Hematopoietic multipotent progenitor cell treated with erythropoietin and hydrocortisone succinate and interleukin-3 and kit ligand, for 15 days (in vitro differentiated cells): ENCODE results near the gene WDHD1.
"Not testable (repeated sequence)": the region's sequence is repeated elsewhere in the genome, so short reads cannot be mapped to it uniquely, and the experiment has no call there.

Source experiments
- DNase-seq: peaks from one replicate; pipeline ENCODE4 v3.0.0-alpha.2; 2015; ENCODE audit warnings: low spot score

The WDHD1 gene

GRCh38 chr14:55048900-55049436 lies 22.1 kb upstream of the WDHD1 start:
- DNase-seq: no peak

GRCh38 chr14:55047301-55048053 lies 20.6 kb upstream of the WDHD1 start:
- DNase-seq: no peak

GRCh38 chr14:55045087-55045486 lies 18.2 kb upstream of the WDHD1 start:
- no peak for DNase-seq

- no peak for DNase-seq
Measured at GRCh38 chr14:55043528-55043927, 16.6 kb upstream of the WDHD1 start.

- DNase-seq: no peak
Measured at GRCh38 chr14:55038708-55039107, 11.8 kb upstream of the WDHD1 start.

GRCh38 chr14:55037995-55038394 lies 11.1 kb upstream of the WDHD1 start:
- not testable (repeated sequence) for DNase-seq

GRCh38 chr14:55031190-55031589 lies 4.3 kb upstream of the WDHD1 start:
- DNase-seq: no peak

- DNase-seq: no peak
Measured at GRCh38 chr14:55028476-55028875, 1.6 kb upstream of the WDHD1 start.

GRCh38 chr14:55028066-55028465 lies 1.2 kb upstream of the WDHD1 start:
- DNase-seq: no peak

GRCh38 chr14:55026441-55026792 lies 482 bp downstream of the WDHD1 start:
- DNase-seq: no peak

GRCh38 chr14:55025948-55026347 lies 951 bp downstream of the WDHD1 start:
- DNase-seq: no peak

- DNase-seq: not testable (repeated sequence)
Measured at GRCh38 chr14:55024365-55024764, 2.5 kb downstream of the WDHD1 start.

- DNase-seq: no peak
Measured at GRCh38 chr14:55019968-55020554, 6.8 kb downstream of the WDHD1 start.

GRCh38 chr14:55015006-55015405 lies 11.9 kb downstream of the WDHD1 start:
- DNase-seq: no peak

- no peak for DNase-seq
Measured at GRCh38 chr14:55005071-55005470, 21.8 kb downstream of the WDHD1 start.

- DNase-seq: no peak
Measured at GRCh38 chr14:55000381-55000780, 26.5 kb downstream of the WDHD1 start.

- no peak for DNase-seq
Measured at GRCh38 chr14:54985156-54985555, 41.7 kb downstream of the WDHD1 start.

- peak; percentile 62 for DNase-seq
Measured at GRCh38 chr14:54981698-54982097, 45.2 kb downstream of the WDHD1 start.

- no peak for DNase-seq
Measured at GRCh38 chr14:54979039-54979438, 47.9 kb downstream of the WDHD1 start.

- no peak for DNase-seq
Measured at GRCh38 chr14:54976316-54976715, 50.6 kb downstream of the WDHD1 start.

- DNase-seq: no peak
Measured at GRCh38 chr14:54975856-54976255, 51.0 kb downstream of the WDHD1 start.

GRCh38 chr14:54974788-54975414 lies 52.0 kb downstream of the WDHD1 start:
- DNase-seq: no peak

- DNase-seq: no peak
Measured at GRCh38 chr14:54967496-54967895, 59.4 kb downstream of the WDHD1 start.
